D721Med (cell line): ENCODE results near the gene NKAIN2.
"Not testable (repeated sequence)": the region's sequence is repeated elsewhere in the genome, so short reads cannot be mapped to it uniquely, and the experiment has no call there.

Source experiments
- DNase-seq: peaks from one replicate; pipeline ENCODE4 v3.0.0; 2011; ENCODE audit warnings: low spot score; ENCODE audit not compliant: insufficient read length
- FAIRE-seq: peaks from 2 replicates; lab custom pipeline; 2011; peaks lifted over from hg19 to GRCh38; lab: Jason Lieb, UNC
- TF ChIP-seq, protein P1 (sequence below): IDR thresholded peaks from 2 replicates; pipeline ENCODE4 v1.5.1; 2012; ENCODE audit warnings: mild to moderate bottlenecking, control low read depth; ENCODE audit not compliant: insufficient read depth; ENCODE audit errors: missing control alignments

The NKAIN2 gene

GRCh38 chr6:124722141-124722878 is 918.6 kb downstream of the NKAIN2 start:
- DNase-seq (no peak), FAIRE-seq (no peak)

GRCh38 chr6:124723671-124724070 is 920.0 kb downstream of the NKAIN2 start:
- FAIRE-seq (no peak), DNase-seq (no peak)
- TF ChIP-seq, protein P1, sequence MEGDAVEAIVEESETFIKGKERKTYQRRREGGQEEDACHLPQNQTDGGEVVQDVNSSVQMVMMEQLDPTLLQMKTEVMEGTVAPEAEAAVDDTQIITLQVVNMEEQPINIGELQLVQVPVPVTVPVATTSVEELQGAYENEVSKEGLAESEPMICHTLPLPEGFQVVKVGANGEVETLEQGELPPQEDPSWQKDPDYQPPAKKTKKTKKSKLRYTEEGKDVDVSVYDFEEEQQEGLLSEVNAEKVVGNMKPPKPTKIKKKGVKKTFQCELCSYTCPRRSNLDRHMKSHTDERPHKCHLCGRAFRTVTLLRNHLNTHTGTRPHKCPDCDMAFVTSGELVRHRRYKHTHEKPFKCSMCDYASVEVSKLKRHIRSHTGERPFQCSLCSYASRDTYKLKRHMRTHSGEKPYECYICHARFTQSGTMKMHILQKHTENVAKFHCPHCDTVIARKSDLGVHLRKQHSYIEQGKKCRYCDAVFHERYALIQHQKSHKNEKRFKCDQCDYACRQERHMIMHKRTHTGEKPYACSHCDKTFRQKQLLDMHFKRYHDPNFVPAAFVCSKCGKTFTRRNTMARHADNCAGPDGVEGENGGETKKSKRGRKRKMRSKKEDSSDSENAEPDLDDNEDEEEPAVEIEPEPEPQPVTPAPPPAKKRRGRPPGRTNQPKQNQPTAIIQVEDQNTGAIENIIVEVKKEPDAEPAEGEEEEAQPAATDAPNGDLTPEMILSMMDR: no peak

More at GRCh38 chr6:124722141-124722878, 918.6 kb downstream of the NKAIN2 start:
- TF ChIP-seq, protein P1: no peak

DNA sequence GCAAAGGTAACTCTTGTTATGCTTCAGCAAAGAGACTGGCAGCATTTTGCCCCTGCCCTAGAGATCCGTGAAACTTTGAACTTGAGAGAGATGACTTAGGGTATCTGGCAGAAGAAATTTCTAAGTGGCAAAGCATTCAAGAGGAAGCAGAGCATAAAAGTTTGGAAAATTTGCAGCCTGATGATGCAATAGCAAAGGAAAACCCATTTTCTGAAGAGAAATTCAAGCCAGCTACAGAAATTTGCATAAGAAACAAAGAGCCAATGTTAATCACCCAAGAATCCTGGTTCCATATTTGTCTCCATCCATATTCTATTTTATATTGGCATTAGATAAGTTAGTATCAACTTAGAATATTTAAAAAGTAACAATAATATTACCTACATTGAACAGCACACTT is 934.1 kb downstream of the NKAIN2 start:
- FAIRE-seq, DNase-seq: not testable (repeated sequence)

GRCh38 chr6:124738482-124738881 is 934.8 kb downstream of the NKAIN2 start:
- FAIRE-seq: no peak
- DNase-seq: no peak
- TF ChIP-seq, protein P1: no peak

DNA sequence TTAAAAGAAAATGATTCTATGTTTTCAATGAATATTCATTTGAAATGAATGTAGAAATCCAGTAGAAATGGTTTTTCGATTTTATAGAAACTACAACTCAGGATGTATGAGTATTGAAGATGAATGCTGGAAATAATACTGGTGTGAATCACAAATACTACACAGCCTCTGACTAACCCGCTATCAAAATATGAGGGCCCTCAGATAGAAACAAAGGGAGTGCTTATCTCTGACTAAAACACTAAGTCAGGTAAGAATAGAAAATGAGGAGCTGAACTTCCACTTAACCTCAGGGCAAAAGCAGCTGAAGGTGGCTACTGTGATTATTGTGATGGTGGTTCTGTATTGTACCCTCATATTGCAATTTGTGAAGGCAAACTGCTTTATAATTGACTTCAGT is 937.7 kb downstream of the NKAIN2 start:
- FAIRE-seq (no peak), DNase-seq (no peak)
- TF ChIP-seq, protein P1: no peak

- no peak for DNase-seq
- FAIRE-seq: no peak
- TF ChIP-seq, protein P1: no peak
These were observed 939.3 kb downstream of the NKAIN2 start for GRCh38 chr6:124742971-124743370.

- no peak for FAIRE-seq
- TF ChIP-seq, protein P1: no peak
- no peak for DNase-seq
These were observed 939.8 kb downstream of the NKAIN2 start for GRCh38 chr6:124743420-124743819.
